Choroid plexus epithelial cell (primary cell): ENCODE results near the gene CA10.

Source experiments
- DNase-seq: peaks from one replicate; pipeline ENCODE4 v3.0.0-alpha.2; 2010; ENCODE audit warnings: low read depth
- H3K4me3 ChIP-seq: 2 replicates; pipeline ENCODE4 v1.5.1; 2011; ENCODE audit warnings: low read depth, mild to moderate bottlenecking, control low read depth, low read length, moderate library complexity
- TF ChIP-seq, protein P1 (sequence below): conservative IDR thresholded peaks from 2 replicates; pipeline ENCODE4 v1.5.1; 2011; ENCODE audit warnings: low read depth, mild to moderate bottlenecking, control low read depth, inconsistent platforms, low read length, moderate library complexity

Gene CA10

GRCh38 chr17:51610155-51610554, 548.4 kb downstream of the CA10 start:
- TF ChIP-seq, protein P1, sequence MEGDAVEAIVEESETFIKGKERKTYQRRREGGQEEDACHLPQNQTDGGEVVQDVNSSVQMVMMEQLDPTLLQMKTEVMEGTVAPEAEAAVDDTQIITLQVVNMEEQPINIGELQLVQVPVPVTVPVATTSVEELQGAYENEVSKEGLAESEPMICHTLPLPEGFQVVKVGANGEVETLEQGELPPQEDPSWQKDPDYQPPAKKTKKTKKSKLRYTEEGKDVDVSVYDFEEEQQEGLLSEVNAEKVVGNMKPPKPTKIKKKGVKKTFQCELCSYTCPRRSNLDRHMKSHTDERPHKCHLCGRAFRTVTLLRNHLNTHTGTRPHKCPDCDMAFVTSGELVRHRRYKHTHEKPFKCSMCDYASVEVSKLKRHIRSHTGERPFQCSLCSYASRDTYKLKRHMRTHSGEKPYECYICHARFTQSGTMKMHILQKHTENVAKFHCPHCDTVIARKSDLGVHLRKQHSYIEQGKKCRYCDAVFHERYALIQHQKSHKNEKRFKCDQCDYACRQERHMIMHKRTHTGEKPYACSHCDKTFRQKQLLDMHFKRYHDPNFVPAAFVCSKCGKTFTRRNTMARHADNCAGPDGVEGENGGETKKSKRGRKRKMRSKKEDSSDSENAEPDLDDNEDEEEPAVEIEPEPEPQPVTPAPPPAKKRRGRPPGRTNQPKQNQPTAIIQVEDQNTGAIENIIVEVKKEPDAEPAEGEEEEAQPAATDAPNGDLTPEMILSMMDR, result no peak
- no peak overlapping the region for H3K4me3 ChIP-seq
- no peak for DNase-seq

DNA sequence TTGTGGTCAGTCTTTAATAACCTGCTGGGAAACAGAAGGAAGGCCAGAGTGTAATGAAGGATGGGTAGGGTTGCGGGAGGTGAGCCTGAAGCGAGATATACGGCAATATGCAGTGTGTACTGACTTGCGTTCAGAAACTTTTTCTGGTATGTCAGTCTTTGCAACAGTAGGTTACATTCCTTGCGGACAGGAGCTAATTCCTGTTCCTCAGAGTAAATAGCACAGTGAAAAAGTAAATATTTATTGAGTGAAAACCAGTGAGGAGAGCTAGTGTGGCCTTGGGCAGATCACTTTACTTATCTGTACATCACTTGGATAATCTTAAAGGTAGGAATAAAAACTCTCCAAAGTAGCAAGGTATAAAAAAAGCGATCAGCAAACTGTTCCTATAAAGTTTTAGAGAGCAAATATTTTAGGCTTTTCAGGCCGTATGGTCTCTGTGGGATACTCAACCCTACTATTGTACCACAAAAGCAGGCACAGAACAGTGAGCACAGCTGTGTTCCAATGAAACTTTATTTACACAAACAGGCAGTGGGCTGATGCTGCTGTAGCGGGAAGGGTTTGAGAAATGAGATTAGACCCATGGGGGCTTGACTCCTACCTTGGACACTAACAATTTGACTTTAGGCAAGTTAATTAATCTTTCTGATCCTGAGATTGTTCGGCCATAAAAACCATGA, 550.1 kb downstream of the CA10 start:
- no peak overlapping the region for H3K4me3 ChIP-seq
- TF ChIP-seq, protein P1, result no peak
- no peak for DNase-seq

DNA sequence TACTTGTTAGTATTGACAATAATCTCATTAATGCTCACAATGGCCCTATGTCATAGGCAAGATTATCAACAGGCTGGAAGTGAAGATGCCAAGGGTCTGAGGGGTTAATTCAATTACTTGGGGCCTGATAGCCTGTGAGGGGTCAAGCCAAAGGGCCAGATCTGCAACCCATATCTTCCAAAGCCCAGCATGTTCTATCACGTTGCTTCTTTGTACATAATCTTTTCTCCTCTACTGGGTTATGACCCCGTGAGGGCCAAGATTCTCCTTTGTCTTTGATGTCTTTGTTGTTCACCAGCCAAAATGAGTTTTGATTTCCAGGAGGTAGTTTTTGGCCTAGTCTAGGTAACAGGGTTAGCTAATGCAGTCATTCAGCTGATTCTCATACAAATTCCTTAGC, 551.0 kb downstream of the CA10 start:
- no peak for DNase-seq
- TF ChIP-seq, protein P1, result no peak
- no peak overlapping the region for H3K4me3 ChIP-seq

GRCh38 chr17:51604299-51605020, 554.1 kb downstream of the CA10 start:
- no peak overlapping the region for H3K4me3 ChIP-seq
- TF ChIP-seq, protein P1, result no peak
- no peak for DNase-seq

DNA sequence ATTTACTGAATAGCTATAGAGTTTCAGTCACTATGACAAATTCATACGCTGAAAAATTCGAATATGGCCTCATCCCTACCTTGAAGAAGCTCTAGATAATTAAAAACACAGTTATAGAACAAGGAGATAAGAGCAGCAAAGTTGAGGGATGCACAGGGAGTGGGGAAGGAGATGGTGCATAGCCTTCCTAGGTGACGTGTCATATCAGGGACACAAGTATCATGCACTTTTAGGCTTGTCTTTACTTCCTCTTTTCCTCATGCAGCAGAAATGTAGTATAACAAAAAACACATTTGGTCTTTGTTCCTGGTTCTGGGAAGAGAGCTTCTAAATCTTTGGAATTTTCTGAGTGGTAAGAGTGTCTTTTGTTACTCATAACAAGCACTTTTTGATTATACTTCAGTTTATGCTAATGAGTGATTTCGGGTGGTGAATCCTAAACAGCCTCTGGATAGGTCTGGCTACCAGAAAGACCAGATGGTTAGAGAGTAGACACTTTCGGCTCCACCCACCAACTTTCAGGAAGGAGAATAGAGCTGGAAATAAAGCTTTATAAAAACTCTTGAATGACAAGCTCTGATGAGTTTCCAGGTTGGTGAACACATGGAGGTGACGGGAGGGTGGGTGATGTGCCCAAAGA, 556.8 kb downstream of the CA10 start:
- no peak for DNase-seq
- TF ChIP-seq, protein P1, result no peak
- H3K4me3 ChIP-seq, result no peak overlapping the region

DNA sequence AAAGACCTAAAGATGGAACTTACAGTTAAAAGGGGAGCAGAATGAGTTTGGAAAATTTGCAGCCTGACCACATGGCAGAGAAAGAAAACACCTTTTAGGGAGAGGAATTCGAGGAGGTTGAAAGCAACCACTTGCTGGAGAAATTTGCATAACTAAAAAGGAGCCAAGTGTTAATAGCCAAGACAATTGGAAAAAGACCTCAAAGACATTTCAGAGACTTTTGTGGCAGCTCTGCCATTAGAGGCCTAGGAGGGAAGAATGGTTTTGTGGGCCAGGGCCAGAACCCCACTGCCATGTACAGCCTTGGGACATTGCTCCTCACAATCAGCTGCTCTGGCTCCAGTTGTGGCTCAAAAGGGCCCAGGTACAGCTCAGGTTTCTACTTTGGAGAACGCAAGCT, 559.7 kb downstream of the CA10 start:
- no peak for DNase-seq
- H3K4me3 ChIP-seq, result no peak overlapping the region
- TF ChIP-seq, protein P1, result no peak
